Hematopoietic multipotent progenitor cell (in vitro differentiated cells): Measurements from ENCODE around the gene GALNT13. TPM values are rescaled to one million over a fixed set of nuclear protein-coding genes. Genes with fewer than 3 reads are reported as not detected.

Experiments used
- DNase-seq, 3 donors: peaks; one replicate each; pipeline ENCODE4 v3.0.0-alpha.2; 2011 to 2015; ENCODE audit warnings: low read depth in 2 of 3, low spot score in 2 of 3
- total RNA-seq: library from RNA; depleted of rRNA; stranded (reverse); fragments of >200 nt; gene quantifications from one replicate; pipeline ENCODE4 v1.2.3, GENCODE V29; 2012

The GALNT13 gene
- total RNA-seq, result under 0.01 TPM

DNA sequence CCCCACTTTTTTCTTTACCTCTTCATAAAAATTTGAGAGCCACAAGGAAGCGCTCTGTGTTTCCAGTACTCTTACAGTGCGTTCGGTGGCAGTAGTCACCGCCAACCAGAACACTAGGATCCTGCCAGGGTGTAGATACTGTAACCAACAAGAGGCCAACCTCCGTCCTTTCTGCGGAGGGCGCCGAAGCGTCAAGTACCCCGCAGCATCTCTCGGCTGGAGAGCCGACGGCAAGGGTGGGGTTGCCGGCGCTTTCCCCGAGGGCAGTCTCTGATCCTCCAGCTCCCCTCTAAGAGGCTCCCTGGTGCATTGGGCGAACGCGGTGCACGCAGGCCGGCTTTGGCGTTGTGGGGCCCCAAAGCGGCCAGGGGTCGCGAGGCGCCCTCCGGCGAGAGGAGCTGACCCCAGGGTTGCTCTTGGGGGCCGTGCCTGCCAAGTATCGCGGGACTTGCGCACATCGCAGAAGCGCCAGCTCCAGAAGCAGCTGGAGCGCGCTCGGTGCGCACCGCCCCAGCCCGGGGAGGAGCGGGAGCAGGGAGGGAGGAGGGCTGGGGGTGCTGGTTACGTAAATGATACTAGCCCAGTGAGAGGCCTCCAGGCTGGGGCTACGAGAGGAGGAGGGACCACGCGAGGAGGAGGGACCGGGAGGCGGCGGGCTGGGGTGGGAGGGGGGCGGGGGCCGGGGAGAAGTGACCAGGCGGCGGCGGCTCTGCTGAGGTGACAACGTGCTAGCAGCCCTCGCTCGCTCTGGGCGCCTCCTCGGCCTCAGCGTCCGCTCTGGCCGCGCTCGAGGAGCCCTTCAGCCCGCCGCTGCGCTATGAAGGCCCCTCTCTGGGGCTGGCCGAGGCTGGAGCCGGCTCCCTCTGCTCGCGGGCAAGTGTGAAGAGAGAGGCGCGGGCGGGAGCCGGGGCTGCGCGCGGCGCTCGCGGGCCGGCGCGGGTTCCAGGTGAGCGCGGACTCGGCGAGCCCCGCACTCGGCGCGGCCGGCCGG, at the start of gene GALNT13:
TSS of gene GALNT13 (plus strand) at position 692 of the 991 bp plus-strand sequence.
- peak in 2 of 3 donors; percentile 33 to 36 for DNase-seq

DNA sequence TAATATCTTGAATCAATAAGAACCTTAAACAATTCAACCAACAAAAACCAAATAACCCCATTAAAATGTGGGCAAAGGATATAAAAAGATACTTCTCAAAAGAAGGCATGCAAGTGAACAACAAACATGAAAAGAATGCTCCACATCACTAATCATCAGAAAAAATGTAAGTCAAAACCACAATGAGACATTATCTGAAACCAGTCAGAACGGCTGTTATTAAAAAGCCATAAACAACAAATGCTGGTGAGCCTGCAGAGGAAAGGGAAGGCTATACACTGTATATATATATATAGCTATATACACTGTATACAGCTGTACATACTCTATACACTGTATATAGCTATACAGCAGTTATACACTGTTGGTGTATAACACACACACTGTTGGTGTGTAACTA, 47.8 kb upstream of the GALNT13 start:
- no peak for DNase-seq

DNA sequence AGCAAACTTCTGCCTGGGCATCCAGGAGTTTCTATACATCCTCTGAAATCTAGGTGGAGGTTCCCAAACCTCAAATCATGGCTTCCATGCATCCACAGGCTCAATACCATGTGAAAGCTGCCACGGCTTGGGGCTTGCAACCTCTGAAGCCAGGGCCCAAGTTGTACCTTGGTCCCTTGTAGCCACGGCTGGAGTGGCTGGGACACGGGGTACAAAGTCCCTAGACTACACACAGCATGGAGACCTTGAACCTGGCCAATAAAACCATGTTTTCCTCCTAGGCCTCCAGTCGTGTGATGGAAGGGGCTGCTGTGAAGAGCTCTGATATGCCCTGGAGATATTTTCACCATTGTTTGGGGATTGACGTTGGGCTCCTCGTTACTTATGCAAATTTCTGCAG, 43.4 kb upstream of the GALNT13 start:
- no peak for DNase-seq

DNA sequence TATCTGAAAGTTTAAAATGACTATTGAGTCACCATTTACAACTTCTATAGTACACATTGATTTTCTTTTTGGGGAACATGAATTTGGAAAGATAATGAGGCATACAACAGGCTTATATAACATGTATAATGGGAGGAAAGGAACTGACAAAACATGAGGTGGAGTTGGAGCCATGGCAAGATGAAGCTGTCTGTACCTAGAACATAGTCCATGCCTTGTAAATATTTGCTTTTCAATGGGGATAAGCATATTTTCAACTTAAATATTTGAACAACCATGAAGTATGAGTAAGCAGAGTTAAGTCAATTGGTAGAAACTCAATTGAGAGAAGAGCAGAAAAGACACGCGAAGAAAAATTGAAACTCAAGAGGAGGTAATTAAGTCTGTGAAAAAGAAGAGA, 37.1 kb upstream of the GALNT13 start:
- DNase-seq, result no peak

DNA sequence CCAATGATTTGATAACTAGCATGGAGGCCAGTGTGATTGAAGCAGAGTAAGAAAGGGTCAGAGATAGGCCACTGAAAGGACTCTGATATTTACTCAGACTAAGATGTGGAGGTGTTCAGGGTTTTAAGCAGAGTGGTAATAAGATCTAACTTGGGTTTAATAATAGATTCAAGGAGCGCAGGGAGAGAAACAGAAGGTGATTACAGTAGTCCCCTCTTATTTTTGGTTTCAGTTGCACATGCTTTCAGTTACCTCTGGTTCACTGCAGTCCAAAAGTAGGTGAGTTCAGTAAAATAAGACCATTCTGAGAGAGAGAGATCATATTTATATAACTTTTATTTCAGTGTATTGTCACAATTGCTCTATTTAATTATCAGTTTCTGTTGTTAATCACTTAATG, 13.5 kb upstream of the GALNT13 start:
- DNase-seq, result no peak

DNA sequence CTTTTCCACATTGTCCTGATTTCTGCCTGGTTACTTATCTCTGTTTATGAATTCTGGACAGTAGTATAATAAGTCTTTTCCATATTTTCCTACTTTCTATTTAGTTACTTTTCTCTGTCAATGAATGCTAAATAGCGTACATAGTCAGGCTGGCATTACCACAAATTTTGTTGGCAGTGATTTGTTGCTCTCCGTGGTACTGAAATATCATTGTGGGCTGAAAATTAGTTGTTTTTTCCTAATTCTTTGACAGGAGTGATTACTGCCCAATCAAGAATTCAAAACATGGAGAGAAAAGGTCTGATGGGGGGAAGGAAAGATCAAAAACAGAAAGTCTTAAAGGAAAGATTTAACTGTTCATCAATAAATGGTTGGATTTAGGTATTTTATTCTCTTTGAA, 7.7 kb upstream of the GALNT13 start:
- peak in 1 of 3 donors; percentile 19 for DNase-seq

DNA sequence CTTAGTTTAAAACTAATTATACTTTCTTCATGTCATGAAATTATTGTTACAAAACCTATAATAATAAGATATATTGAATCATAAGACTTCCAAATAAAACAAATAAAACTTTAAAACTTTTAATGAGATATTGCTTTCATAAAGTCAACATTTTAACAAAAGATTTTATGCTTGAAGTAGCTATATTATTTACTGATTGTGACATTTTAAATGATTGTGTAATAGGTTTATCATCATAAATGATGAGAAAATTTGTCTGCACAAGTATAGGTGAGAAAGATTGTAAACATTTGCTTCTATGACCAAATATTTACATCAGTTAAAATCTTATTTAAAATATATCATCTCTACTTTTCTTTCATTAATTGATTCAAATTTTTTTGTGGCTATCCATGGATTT, 5.1 kb upstream of the GALNT13 start:
- no peak for DNase-seq

DNA sequence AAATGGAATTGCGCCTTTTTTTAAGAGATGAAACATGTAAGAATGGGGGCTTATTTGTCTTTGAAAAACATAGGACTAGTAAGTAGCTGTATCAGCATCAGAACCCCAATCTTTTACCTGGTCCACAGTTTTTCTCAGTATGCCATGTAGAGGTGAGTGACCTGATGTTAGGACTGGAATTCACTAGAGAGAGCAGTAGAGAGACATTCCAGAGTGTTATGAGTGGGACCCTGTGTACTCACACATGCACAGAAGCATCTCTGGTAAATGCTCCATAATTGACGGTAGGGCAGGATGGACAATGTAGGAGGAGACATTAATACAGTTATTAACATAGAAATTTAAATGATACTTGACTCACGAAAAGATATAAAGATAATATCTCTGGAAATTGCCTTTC, 1.4 kb upstream of the GALNT13 start:
- DNase-seq, result peak in 1 of 3 donors; percentile 30

DNA sequence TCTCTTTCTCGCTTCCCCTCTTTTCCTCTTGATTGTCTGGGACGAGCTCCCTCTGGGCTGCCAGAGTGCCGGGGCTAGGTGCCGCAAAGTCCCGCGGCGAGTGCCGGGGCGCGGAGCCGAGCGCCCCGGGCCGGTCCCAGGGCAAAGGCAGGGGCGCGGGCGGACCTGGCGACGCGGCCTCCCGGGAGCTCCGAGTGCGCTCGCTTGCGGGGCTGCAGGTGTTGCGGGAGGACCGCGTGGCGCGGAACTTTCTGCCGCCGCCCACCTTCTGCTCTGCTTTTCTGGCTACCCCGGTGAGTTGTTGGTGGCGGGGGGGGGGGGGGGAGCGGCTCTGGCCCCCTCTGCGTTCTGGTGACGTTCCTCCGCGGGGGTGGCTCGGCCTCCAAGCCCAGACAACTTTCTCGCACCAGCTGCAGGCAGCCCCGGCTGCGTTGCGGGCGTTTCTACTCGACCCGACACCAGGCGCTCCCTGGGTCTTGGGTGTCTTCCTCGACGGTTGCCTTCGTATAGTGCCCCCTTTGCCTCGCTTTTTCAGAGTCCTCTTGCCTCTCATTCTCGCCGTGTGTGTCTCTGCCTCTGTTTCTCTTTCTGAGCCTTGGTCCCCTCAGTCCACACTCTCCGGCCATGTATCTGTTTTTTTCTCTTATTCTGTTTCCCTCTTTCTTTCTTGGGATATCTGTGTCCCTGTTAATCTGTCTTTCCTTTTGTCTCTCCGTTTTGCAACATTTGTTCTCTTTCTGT, 759 bp downstream of the GALNT13 start:
- DNase-seq, result no peak

DNA sequence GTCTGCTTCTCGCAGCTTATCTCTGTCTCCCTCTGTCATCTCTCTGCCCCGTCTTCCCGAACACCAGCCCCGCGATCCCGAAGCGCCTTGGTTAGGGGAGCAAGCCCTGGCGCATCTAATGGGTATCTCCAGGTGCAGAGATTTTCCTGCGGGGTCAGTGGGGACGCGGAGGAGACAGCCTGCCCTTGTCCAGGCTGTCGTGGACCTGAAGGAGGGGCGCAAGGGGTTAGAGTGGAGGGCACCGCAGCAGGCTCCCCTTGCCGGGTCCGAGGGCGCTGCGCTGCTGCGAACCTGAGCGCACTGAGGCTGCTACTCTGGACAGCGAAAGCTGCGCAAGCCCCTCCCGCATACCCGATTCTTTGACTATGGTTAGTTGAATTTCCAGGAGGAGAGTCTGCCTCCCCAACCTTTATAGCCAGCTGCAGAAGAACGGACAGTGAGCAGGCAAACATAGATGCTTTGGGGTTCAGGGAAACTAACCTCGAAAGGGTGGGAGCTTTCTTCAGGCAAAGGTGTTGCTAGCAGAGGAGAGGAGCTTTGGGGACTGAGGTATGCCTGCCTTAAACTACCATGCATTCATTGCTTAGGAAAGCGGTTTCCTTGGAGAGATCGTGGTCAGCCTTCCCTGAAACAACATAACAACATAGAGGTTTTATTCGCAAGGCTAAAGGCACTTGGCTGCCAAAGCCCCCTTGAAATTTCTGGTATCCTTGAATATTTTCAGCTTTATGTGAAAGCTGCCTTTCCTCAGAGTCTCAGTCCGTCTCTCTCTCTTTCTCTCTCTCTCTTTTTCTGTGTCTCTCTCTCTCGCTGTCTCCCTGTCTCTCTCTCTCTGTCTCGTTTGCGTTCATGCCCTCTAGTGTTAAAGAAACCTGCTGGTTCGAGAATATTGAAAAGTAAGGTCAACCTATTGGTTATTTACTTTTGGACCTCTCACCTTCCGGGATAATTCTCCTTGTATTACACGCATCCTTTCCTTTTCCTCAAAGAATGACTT, 1.6 kb downstream of the GALNT13 start:
- no peak for DNase-seq

DNA sequence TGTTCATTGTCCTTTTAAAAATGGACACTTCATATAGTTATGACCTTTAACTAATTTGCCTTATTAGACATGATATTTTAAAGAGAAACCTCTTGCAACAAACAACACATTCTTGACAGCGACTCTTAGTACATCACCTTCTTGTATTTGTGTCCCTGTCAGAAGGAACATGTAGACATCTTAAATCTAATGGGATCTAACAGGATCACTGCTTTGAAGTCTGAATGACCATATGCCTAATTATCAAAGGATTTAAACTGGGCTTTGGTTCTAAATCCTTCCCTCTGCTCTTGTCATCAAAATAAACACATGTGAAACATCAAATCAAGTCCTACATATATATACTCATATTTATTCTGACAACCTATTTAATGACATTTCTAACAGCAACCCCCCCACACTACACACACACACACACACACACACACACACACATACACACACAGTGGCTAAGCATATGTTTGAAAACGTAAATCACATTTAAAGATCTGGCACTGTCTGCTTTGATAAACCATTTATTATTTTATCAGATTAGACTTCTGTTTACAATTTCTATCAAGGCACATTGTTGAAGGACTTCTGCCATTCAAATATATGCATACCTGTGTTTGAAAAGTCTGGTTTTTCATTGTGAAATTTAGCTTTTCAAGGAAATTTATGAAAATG, 4.2 kb downstream of the GALNT13 start:
- no peak for DNase-seq

DNA sequence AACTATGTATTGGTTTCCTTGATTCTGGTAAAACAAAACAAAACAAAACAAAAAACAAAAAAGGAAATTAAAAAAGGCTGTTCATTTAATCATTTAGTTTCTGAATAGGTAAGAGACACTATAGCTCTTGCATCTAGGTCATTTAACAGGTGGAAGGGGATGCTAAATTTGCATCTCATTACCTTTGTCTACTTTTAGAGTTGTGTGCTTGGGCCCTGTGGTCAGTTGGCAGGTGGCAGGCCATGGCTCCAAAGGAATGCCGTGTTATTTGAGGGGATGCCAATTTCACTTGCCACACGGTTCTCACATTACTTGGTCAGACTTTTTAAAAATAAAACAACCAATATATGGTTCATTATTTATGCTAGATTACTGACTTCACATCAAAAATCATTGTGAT, 9.2 kb downstream of the GALNT13 start:
- DNase-seq, result no peak

DNA sequence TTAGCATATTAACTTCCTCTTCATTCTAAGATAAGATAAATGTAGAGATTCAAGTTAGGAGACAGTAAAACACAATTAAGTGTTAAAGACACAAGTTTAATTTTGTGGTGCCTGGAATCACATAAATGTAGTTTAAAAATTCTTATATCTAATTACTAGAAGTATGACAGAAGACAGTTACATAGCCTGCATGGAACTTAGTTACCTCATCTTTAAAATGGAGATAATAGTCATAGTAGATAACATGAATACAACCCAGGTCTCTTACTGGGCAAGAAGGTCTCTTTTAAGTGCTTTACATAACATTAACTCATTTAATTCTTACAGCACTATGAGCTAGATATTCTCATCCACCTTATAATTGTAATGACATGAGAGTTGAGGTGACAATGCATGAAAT, 15.1 kb downstream of the GALNT13 start:
- DNase-seq, result no peak

DNA sequence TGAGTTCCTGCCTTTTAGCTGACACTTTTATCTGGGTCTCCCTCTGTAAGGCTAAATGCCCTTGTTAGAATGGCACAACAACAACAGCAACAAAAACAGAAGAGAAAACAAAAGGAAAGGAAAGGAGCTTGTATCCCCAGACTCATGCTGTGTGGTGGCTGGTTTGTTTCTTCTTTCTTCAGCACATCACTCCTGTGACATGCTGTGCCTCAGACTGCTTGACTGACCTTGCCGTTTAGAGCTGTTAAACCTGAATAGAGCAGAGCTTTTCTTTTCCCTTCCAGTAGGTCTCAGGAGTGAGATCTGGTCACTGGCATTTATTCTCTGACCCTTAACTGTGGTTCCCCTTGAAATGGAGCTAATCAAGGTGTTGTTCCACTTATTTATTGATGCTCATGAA, 18.9 kb downstream of the GALNT13 start:
- DNase-seq, result no peak

DNA sequence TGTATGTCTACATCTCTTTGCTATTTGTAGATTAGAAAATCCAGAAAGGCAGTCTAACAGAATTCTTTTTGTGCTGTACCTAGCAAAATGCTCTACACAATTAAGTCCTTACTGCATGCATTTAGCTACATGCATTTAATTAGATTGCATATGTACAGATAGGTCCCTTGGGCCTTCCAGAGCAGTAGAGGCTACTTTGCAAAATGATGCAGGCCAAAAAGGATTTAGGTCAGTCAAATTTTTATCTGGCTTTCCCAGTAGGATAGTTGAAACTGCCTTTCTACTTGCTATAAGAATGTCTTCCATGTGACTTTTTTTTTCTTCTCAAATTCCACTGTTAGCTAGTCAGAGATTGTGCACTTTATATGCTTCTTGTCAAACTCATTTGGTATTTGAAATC, 19.3 kb downstream of the GALNT13 start:
- no peak for DNase-seq

DNA sequence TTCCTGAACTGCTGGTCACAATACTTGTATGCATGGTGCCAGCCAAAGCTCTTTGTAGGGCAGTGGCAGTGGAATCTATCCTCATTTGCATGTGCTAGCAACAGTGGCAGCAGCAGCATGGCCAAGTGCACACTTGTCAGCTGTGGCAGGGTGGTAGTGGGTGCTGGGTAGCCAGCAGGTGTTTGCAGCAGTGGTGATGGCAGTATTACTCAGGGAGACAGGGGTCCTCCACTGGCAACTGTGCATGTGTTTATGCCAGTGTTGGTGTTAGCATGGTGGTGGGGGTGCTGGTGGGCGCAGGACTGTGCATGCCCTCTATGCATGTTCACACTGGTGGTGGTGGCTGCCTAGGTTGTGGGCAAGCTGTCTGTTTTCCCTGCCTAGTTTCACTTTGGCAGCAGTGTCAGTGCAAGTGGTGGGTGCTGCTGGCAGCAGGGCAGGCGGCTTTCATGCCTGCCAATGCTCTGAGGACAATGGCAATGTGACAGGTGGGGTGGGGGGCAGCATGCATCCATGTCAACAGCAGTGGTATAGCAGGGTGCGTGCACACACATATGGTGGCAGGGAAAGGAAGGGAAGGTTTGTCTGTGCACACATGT, 41.2 kb downstream of the GALNT13 start:
- no peak for DNase-seq

DNA sequence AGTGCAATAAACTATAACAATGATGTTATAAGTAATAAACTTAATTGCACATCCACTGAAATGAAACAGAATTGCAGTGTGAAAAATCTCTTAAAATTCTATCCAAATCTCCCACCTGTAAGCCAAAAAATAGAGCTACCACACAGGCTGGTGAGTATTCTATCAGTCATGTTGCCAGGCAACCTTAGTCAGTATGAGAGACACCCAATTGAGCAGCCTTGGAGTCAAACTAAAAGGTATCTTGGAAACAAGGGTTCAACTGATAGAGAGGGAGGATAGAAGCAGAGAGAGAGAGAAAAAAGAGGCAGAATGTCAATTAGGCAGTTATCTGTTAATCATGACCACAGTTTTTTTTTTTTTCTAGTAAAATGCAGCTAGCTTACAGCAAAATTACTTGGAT, 45.8 kb downstream of the GALNT13 start:
- no peak for DNase-seq

DNA sequence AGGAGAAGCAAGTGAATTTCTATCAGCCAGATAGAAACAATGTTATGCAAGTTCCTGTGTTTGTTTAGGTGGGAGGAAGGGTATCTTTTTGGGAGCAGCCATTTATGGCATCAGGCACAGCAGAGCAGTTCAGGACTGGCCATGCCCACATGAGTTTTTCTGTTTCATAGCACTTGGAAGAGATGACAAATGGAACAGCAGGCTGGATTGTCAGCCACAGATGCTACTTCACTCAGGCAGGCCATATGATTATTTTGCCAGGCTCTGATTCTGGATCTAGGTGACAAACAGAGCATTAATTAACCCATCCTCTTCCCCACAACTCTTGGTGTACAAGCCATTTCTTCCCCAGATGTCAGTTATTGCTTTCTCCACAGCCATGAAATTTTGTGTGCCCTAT, 63.8 kb downstream of the GALNT13 start:
- no peak for DNase-seq

DNA sequence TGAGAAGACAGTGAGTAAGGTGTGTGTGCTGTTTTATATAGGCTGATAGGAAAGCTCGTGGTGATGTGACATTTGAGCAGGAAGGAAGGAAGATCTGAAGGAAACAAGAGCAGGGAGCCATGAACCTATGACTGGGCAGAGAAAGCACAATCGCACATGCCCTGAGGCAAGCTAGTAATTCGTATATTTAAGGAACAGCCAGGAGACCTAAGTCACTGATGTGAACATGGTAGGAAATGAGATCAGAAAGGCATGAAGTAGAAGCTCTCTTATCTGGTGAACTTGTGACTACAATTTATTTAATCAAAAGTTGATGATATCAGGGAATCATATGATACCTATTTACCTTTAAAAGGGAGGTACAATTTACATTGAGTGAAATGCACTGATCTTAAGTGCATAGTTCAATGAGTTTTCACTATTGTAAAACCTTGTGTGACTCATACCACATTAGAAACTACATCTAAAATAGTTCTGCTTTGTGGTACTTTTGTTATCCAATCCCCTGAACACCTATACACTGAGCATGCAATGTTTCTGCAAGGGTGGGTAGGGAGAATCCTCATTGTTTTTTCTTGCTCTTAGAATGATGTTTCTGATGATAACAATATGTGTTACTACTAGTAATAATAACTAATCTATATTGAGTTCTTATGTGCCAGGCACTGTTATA, 67.5 kb downstream of the GALNT13 start:
- DNase-seq, result no peak
